ENCODE data around the gene PWWP2A.
"Not testable (repeated sequence)": the region's sequence is repeated elsewhere in the genome, so short reads cannot be mapped to it uniquely, and the experiment has no call there.

The PWWP2A gene

DNA sequence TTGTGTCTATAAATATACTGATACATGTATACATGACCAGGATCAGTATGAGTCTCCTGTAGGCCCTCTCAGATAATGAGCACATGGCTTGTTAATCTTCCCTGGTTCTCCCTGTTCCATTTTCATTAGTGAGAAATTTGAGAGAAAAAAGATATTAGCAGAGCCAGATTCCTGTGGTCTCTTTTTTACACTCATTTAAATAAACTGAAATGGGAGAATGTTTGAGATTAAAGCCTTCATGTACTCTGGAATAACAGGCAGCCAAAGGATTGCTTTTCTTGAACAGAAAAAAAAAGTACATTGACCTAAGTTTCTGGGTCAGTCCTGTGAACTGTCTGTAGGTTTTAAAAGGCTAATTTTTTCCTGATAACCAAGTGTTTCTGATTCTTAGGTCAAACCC is 44.2 kb downstream of the PWWP2A start:
- Histone ChIP-seq H3K4me3 (no peak overlapping the region), H3K27ac (no peak overlapping the region)
- DNase-seq (ENCODE audit: low spot score), result no peak
- TF ChIP-seq, protein P1, sequence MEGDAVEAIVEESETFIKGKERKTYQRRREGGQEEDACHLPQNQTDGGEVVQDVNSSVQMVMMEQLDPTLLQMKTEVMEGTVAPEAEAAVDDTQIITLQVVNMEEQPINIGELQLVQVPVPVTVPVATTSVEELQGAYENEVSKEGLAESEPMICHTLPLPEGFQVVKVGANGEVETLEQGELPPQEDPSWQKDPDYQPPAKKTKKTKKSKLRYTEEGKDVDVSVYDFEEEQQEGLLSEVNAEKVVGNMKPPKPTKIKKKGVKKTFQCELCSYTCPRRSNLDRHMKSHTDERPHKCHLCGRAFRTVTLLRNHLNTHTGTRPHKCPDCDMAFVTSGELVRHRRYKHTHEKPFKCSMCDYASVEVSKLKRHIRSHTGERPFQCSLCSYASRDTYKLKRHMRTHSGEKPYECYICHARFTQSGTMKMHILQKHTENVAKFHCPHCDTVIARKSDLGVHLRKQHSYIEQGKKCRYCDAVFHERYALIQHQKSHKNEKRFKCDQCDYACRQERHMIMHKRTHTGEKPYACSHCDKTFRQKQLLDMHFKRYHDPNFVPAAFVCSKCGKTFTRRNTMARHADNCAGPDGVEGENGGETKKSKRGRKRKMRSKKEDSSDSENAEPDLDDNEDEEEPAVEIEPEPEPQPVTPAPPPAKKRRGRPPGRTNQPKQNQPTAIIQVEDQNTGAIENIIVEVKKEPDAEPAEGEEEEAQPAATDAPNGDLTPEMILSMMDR (IDR thresholded peaks at IDR 0.05), result no peak

DNA sequence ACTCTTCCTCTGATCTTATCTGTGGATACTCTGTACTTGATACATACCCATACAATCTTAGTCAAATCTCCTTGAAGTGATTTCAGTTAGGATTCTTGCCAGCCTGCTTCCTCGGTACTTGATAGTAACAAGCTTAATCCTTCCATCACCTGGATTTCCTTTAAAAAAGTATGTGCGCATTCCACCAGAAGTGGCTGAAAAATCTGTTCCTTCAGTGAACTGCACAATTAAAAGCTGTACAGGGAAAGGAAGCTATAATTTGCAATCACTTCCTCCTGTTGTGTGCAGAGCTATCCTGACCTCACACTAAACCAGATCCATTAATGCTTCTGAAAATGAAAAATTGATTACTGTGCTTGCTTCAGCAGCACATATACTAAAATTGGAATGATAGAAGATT is 47.3 kb downstream of the PWWP2A start:
- Histone ChIP-seq H3K4me3 (no peak overlapping the region), H3K27ac (no peak overlapping the region)
- TF ChIP-seq, protein P1 (IDR thresholded peaks at IDR 0.05), result no peak
- no peak for DNase-seq (ENCODE audit: low spot score)

DNA sequence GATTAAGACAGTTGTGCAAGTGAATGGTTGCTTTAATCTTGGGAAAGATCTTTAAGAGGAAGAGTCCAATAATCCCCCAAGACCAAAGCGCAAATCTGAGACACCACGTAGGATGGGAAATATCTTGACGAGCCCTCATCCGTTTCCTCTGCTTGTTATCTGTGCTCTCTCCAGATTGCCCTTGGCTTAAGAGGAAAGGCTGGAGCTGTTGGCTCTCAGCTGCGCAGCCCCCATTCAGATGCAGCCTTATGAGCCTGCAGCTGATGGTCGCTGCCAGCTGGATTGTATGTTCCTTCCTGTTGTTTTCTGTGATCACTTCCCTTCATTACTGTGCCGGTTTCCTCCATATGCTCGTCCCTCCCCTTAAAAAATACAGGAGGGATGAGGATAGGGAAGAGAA is 47.7 kb downstream of the PWWP2A start:
- no peak for DNase-seq (ENCODE audit: low spot score)
- TF ChIP-seq, protein P1 (IDR thresholded peaks at IDR 0.05), result no peak
- Histone ChIP-seq H3K4me3 (no peak overlapping the region), H3K27ac (peak overlapping the region in 1 of 2 donors; percentile 8)

DNA sequence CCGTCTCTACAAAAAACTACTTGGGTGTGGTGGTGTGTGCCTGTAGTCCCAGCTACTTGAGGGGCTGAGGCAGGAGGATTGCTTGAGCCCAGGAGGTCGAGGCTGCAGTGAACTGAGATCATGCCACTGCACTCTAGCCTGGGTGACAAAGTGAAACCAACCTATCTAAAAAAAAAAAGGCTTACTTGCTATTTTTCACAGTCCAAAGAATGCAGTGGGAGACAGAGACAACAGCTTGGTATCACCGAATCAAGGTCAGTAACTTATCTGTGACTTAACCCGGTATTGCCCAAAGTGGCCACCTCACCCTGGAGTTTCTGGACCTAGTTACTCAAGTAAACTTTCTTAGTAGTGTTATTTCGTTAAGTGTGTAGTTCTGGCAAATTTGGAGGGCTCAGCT is 50.1 kb downstream of the PWWP2A start:
- DNase-seq (ENCODE audit: low spot score), result not testable (repeated sequence)

DNA sequence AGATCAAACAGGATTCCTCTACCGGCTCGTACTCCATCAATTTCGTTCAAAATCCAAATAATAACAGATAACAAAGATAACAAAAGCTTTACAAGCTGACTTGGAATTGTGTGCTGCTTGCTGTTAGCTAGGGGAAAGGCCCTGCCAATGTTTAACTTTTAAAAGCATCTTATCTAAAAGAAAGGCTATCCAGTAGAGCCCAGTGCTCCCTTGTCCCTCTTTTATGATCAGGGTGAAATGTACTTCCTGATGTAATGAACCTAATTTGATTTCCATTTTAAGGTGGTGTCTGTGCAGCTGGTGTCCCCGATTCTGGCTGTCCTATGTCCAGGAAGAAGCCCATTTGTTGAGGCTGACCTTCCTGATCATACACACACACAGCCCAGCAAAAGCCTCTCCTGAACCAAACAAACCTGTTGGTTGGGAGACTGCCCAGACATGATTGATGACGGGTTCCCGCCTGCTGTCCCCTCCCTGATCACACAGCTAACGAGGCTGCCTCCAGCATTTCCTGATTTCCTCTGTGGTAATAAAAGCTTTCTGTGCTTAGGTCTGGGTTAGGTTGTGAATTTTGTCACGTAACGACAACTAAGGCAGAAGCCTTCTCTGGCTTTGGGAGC is 54.1 kb downstream of the PWWP2A start:
- DNase-seq (ENCODE audit: low spot score), result no peak
- TF ChIP-seq, protein P1 (IDR thresholded peaks at IDR 0.05), result no peak
- Histone ChIP-seq H3K4me3 (no peak overlapping the region), H3K27ac (no peak overlapping the region)

More for the DNA sequence above, 50.1 kb downstream of the PWWP2A start:
- H3K27ac ChIP-seq, H3K4me3 ChIP-seq: not testable (repeated sequence)

DNA sequence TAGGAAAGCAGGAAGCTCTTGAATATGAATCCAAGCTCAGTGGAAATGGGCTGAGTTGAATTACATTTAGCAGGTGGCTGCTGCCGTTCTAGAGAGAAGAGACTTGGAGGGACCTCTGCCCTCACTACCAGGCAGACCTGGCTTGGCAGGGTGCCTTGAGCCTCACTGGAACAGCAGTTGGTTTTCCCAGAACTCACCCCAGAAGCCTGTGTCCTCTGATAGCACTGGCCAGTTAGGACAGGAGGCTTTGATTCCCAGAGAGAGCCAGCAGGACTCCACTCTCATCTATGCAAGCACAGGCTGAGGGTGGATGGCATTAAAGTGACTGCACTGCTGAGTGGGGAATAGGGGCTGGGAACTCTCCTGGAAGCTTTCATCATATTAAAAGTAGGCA is 54.8 kb downstream of the PWWP2A start:
- no peak for DNase-seq (ENCODE audit: low spot score)
- H3K27ac ChIP-seq, result no peak overlapping the region
- no peak overlapping the region for H3K4me3 ChIP-seq
- TF ChIP-seq, protein P1 (IDR thresholded peaks at IDR 0.05), result no peak

DNA sequence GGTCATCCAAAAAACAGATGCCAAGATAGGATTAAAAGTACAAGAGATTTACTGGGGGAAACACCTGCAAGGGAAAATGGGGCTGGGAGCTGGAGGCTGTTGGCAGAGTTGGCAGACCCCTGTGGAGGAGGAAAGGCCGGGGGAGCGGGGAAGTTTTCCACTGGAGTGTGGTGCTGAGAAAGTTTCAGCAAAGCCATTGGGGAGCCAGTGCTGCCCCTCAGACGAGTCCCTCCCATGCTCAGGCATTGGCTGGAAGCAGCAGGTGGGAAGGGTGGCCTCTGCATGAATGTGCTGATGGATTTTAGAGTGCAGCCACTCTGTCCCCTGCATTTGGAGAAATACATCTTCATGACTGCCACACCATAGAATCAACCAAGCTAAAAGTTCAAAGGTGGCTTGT is 57.5 kb downstream of the PWWP2A start:
- TF ChIP-seq, protein P1 (IDR thresholded peaks at IDR 0.05), result no peak
- no peak for DNase-seq (ENCODE audit: low spot score)
- no peak overlapping the region for H3K27ac ChIP-seq
- H3K4me3 ChIP-seq, result no peak overlapping the region
